ENCODE data around the gene SETD1A.

Gene SETD1A

DNA sequence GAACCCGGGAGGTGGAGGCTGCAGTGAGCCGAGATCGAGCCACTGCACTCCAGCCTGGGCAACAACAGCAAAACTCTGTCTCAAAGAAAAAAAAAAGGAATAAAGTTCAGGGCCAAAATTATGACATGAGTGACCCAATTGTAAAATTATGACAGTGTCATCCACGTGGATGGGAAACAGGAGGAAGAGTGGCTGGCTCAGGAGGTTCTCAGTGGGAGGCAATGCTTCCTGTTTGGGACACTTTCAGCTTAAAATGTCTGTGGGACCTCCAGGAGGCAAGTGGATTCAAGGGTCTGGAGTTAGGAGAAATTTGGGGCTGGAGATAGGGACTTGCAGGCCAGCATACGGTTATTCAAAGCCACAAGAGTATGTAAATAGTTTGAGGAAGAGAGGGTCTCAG, 67.8 kb downstream of the SETD1A start:
- DNase-seq, result no peak

DNA sequence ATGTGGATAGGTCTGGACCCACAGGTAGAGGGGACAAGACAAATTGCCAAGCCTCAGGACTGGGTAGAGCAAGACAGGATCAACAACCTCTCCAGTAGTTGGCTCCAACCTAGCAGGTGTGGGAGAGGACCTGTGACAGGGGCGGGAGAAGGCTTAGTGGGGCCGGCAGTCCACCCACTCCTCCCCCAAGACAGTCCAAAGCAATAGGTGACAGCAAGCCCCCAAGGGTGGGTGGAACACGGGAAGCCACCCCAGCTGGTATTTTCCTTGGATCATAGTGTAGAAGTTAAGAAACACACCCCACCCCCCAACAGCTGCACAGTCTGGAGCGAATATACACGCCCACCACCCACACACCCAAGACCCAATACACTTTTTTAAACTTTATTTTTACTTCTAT, 71.7 kb downstream of the SETD1A start:
- DNase-seq, result no peak

DNA sequence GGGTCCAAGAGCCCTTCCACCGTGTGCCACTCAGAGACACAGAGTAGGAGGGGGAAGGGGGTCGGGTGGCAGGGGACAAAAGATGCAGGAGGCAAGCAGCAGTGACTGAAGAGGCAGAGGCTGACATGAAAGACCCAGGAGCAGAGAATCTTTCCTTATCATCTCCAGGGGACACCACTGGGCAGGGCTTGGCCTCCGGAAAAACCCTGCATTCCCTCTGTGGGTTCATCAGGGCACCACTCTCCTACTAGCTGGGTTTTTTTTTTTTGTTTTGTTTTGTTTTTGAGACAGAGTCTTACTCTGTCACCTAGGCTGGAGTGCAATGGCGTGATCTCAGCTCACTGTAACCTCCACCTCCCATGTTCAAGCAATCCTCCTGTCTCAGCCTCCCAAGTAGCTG, 73.7 kb downstream of the SETD1A start:
- DNase-seq, result no peak

DNA sequence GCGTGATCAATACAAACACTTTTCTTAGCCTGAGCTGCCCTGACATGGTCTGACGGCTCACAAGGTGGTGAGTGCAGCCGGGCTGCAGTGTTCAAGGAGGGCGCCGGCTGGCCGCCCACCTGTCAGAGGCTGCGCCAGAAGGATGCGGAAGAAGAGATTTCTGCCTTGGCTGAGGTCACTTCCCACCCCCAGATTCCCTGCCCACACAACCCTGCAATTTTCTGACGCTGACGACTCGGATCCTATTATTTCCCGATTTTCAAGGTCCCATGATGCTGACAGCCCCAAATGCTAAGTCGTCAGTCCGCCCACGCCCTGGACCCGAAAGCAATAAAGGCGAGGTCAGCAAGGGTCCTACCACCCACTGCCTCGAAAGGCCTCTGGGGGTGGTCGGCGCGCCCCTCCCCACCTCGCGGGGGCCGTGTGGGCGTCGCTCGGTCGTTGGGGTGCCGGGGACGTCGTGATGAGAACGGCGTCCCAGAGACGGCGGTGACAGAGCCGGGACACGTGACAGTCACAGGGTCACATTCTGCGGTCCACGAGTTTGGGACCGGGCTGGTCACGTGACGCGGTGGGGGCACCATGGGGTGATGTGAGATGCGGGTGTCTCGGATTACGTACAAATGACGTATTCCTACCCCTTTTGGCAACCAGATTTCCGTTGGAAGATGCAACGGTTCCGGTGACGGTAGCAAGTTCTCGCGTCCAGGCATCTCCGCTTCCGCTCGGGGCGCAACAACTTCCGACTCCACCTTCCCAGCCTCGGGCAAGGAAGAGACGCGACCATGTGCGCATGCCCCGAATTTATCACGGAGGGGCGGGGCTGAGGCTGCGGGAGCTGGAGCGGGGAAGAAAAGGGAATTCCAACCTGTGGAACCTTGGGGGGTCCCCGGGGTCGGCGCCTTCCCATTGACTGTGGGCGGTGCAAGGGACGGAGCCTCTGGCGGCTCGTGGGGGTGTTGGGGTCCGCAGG, 75.5 kb downstream of the SETD1A start, which contains the start of gene STX4:
TSS of gene STX4 (plus strand) at position 823 of the 973 bp plus-strand sequence. CDS start 248 bp downstream, outside the sequence.
- DNase-seq, result peak; percentile 94 to 98

DNA sequence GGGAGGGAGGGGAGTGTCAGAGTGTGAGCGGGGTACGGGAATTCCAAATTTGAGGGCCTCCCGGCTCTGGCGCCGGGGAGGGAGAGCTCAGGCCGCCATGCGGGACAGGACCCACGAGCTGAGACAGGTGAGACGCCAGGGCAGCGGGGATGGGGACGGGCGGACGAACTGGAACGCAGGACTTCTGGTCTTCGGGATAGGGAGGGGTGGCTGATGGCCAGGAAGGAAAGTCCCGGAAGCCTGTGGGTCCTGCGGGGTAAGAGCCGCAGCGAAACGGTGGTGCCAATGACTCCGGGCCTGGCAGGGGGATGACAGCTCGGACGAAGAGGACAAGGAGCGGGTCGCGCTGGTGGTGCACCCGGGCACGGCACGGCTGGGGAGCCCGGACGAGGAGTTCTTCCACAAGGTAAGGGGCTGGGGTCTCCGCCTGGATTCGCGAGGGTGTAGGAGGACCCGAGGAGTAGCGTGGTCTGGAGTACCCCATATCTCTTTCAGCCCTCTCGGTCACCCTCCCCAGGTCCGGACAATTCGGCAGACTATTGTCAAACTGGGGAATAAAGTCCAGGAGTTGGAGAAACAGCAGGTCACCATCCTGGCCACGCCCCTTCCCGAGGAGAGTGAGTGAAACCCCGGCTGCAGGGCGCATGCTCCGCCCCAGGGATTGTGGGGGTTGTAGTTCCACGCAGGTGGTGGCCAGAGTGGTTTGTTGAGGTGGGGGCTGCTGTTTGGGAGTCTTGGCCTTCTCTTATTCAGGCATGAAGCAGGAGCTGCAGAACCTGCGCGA, 76.3 kb downstream of the SETD1A start:
- DNase-seq, result peak; percentile 81 to 82

Data from stimulated activated CD4-positive, alpha-beta T cell treated with anti-CD3 and anti-CD28 coated beads, Interleukin-2, amount 100 ng/mL, for 48 hours (primary cell).